Retinal pigment epithelial cell (primary cell): ENCODE results near the gene THAP11.
A peak's percentile ranks its signal among the peaks of the same experiment; 100 is the strongest.
"Not testable (repeated sequence)": the region's sequence is repeated elsewhere in the genome, so short reads cannot be mapped to it uniquely, and the experiment has no call there.

Experiments
- DNase-seq: peaks from one replicate; pipeline ENCODE4 v3.0.0-alpha.2; 2010; ENCODE audit warnings: low read depth
- H3K4me3 ChIP-seq: 2 replicates; pipeline ENCODE4 v1.5.1; 2011; ENCODE audit warnings: mild to moderate bottlenecking, low read length, control low read depth, moderate library complexity
- TF ChIP-seq, protein P1 (sequence below): conservative IDR thresholded peaks from 2 replicates; pipeline ENCODE4 v1.5.1; 2011; ENCODE audit warnings: low read depth, low read length, control low read depth, inconsistent platforms

The THAP11 gene

DNA sequence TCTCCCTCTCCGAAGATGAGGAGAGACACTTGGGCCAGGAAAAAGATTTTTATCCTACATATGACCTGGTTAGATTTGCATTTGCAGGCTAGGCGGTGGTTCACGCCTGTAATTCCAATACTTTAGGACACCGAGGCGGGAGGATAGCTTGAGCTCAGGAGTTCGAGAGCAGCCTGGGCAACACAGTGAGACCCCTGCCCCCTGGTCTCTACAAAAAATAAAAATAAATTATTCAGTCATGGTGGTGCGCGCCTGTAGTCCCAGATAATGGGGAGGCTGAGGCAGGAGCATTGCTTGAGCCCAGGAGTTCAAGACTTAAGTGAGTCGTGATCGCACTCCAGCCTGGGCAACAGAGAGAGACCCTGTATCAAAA lies 7.9 kb upstream of the THAP11 start:
- no peak for DNase-seq
- TF ChIP-seq, protein P1, sequence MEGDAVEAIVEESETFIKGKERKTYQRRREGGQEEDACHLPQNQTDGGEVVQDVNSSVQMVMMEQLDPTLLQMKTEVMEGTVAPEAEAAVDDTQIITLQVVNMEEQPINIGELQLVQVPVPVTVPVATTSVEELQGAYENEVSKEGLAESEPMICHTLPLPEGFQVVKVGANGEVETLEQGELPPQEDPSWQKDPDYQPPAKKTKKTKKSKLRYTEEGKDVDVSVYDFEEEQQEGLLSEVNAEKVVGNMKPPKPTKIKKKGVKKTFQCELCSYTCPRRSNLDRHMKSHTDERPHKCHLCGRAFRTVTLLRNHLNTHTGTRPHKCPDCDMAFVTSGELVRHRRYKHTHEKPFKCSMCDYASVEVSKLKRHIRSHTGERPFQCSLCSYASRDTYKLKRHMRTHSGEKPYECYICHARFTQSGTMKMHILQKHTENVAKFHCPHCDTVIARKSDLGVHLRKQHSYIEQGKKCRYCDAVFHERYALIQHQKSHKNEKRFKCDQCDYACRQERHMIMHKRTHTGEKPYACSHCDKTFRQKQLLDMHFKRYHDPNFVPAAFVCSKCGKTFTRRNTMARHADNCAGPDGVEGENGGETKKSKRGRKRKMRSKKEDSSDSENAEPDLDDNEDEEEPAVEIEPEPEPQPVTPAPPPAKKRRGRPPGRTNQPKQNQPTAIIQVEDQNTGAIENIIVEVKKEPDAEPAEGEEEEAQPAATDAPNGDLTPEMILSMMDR, result no peak
- H3K4me3 ChIP-seq, result peak overlapping the region; percentile 75

- H3K4me3 ChIP-seq, DNase-seq: not testable (repeated sequence)
These were observed 4.9 kb upstream of the THAP11 start for GRCh38 chr16:67837190-67837589.

DNA sequence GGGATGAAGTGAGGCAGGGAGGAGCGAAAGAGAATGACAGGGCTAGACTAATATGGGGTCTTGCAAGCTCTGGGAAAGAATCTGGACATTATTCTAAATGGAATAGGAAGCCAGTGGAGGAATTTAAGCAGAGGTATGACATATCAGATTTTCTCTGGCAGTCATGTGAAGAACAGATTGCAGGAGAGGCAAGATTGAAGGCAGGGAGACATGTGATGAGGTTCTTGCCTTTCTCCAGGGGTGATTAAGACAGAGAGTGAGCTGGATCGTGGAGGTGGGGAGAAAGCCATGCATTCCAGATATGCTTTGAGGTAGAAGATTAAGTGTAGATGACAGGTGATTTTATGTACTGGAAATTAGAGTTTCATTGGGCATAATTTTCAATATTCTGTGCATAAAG lies 4.3 kb upstream of the THAP11 start:
- DNase-seq, result peak; percentile 31
- TF ChIP-seq, protein P1, result no peak
- no peak overlapping the region for H3K4me3 ChIP-seq

GRCh38 chr16:67841198-67841815 lies 813 bp upstream of the THAP11 start:
- peak overlapping the region; percentile 96 for H3K4me3 ChIP-seq
- TF ChIP-seq, protein P1, result no peak
- DNase-seq, result no peak

GRCh38 chr16:67842509-67843342 lies 606 bp downstream of the THAP11 start:
- TF ChIP-seq, protein P1, result peak; percentile 47
- no peak for DNase-seq
- peak overlapping the region; percentile 96 for H3K4me3 ChIP-seq

DNA sequence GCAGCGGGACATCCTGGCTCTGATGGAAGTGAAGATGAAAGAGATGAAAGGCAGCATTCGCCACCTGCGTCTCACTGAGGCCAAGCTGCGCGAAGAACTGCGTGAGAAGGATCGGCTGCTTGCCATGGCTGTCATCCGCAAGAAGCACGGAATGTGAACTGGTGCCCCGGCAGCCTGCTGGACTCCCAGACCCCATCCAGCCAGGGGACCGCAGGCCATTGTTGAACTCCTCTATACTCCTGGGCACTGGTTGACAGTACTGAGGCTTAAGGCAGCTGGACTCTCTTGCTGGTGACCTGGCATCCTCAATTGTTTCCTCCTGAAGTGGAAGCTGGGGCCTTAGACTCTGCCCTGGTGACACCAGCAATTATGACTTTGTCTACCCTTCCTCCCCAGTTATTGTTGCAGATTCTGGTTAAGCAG lies 1.2 kb downstream of the THAP11 start:
- H3K4me3 ChIP-seq, result peak overlapping the region; percentile 96
- TF ChIP-seq, protein P1, result no peak
- DNase-seq, result no peak

GRCh38 chr16:67844497-67844896 lies 2.4 kb downstream of the THAP11 start:
- TF ChIP-seq, protein P1, result peak; percentile 17
- no peak for DNase-seq
- H3K4me3 ChIP-seq, result no peak overlapping the region
